GM12892 (cell line): ENCODE measurements around the gene AKAP12.

Experiments
- POLR2A ChIP-seq: IDR thresholded peaks from 2 replicates; pipeline ENCODE4 v1.6.1; 2011; ENCODE audit warnings: low read depth, low read length, control low read depth
- POLR2AphosphoS5 ChIP-seq: IDR thresholded peaks from 2 replicates; pipeline ENCODE4 v1.6.1; 2011; ENCODE audit warnings: low read depth, low read length, control low read depth
- TAF1 ChIP-seq: IDR thresholded peaks from 2 replicates; pipeline ENCODE4 v1.6.1; 2011; ENCODE audit warnings: low read depth, mild to moderate bottlenecking, control low read depth, low read length, borderline replicate concordance

DNA sequence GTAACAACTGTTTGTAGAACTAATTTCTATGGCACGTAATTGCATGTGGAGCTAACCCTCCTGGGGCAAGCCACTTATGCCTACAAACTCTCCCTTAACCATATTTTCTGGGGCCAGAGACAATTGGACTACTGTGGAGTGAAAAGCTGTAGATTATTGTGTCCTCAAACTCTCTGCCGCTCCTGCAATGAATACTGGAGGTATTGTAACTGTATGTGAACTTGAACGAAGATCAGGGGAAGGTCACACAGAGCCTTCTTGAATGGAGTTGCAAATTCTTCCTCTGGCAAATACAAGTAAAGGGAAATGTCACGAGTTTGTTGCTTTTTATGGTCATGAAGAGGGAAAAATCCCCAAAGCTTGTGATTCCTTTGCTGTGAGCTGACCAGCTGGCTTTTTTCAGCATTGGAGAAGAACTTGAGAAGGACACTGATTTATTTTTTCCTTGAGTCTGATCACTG, 18.2 kb downstream of the AKAP12 start:
- no peak for TF ChIP-seq POLR2A
- TF ChIP-seq TAF1: no peak
- no peak for TF ChIP-seq POLR2AphosphoS5
